ENCODE data around the gene CAPN10.

The CAPN10 gene

GRCh38 chr2:240564561-240565332, 21.8 kb upstream of the CAPN10 start:
- H3K36me3 ChIP-seq (ENCODE audit: insufficient read depth, low read length) = no peaks in the 10 kb centered on the region; the same call in 1 of the 2 replicates
- WGBS = 93% methylated on average over 10 of the region's 10 CpGs
- no peak overlapping the region for H3K9ac ChIP-seq (ENCODE audit: low read depth, low read length)
- H3K4me1 ChIP-seq (ENCODE audit: insufficient read depth, low read length) = peaks cover 19% of the 10 kb centered on the region
- no peak overlapping the region for H3K27ac ChIP-seq (ENCODE audit: low read depth, low read length)
- no peak overlapping the region for H3K4me3 ChIP-seq (ENCODE audit: low read length)
- H3K9me3 ChIP-seq (ENCODE audit: insufficient read depth, low read depth, low read length) = no peaks in the 10 kb centered on the region
- H3K27me3 ChIP-seq (ENCODE audit: insufficient read depth, low read length) = peaks cover 33% of the 10 kb centered on the region

DNA sequence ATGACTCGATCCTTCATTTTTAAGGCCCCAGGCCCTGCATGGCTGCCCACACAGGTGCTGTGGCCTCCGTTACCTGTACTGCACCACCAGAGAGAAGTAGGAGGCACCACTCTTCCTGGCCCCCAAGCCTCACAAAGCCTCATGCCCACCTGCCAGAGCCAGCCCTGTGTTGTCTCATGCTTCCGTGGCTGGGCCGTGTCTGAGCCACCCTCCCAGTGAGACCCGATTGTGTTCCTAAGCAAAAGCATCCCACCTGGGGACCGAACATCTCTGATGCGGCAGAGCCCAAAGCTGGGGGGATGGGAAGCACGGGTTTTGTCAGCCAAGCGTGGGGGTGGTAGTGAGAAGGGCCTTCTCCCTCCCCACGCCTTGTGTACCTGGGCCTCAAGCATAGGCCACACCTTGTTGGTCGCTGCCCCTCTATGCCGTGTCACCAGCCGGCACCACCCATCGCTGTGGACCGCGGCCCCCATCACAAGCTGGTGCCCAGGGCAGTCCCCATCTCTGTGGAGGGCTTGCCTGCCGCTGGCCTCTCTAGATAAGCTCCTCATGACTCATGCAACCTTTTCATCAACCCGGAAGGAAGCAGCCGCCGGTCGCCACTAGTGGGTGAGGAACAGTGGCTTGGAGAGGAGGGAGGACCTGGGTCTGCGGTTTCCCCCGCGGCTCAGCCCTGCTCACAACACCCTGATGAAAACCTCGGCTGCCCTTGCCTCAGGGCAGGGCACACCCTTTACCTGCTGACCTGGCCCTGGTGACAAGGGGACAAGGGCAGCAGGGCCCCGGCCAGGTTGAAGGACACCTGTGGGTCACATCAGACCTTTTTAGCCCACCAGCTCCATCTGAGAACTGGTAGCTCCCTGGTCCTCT, 21.0 kb upstream of the CAPN10 start:
- Histone ChIP-seq H3K27me3 (ENCODE audit: insufficient read depth, low read length) (peaks cover 34% of the 10 kb centered on the region), H3K27ac (ENCODE audit: low read depth, low read length) (peak overlapping the region; percentile 50; the same call in 1 of the 2 replicates), H3K4me3 (ENCODE audit: low read length) (peak overlapping the region; percentile 36; the same call in 1 of the 2 replicates), H3K9ac (ENCODE audit: low read depth, low read length) (no peak overlapping the region), H3K9me3 (ENCODE audit: insufficient read depth, low read depth, low read length) (no peaks in the 10 kb centered on the region), H3K4me1 (ENCODE audit: insufficient read depth, low read length) (peaks cover 16% of the 10 kb centered on the region), H3K36me3 (ENCODE audit: insufficient read depth, low read length) (no peaks in the 10 kb centered on the region; the same call in 1 of the 2 replicates)
- 78% methylated on average over 26 of the region's 26 CpGs for WGBS

- Histone ChIP-seq H3K9ac (ENCODE audit: low read depth, low read length) (no peak overlapping the region), H3K4me3 (ENCODE audit: low read length) (peak overlapping the region; percentile 36; the same call in 1 of the 2 replicates), H3K4me1 (ENCODE audit: insufficient read depth, low read length) (peaks cover 12% of the 10 kb centered on the region), H3K27ac (ENCODE audit: low read depth, low read length) (peak overlapping the region; percentile 50; the same call in 1 of the 2 replicates), H3K27me3 (ENCODE audit: insufficient read depth, low read length) (peaks cover 34% of the 10 kb centered on the region), H3K36me3 (ENCODE audit: insufficient read depth, low read length) (no peaks in the 10 kb centered on the region; the same call in 1 of the 2 replicates), H3K9me3 (ENCODE audit: insufficient read depth, low read depth, low read length) (no peaks in the 10 kb centered on the region)
- WGBS = 18% methylated on average over 53 of the region's 53 CpGs
These were observed 20.1 kb upstream of the CAPN10 start for GRCh38 chr2:240566203-240567136.

DNA sequence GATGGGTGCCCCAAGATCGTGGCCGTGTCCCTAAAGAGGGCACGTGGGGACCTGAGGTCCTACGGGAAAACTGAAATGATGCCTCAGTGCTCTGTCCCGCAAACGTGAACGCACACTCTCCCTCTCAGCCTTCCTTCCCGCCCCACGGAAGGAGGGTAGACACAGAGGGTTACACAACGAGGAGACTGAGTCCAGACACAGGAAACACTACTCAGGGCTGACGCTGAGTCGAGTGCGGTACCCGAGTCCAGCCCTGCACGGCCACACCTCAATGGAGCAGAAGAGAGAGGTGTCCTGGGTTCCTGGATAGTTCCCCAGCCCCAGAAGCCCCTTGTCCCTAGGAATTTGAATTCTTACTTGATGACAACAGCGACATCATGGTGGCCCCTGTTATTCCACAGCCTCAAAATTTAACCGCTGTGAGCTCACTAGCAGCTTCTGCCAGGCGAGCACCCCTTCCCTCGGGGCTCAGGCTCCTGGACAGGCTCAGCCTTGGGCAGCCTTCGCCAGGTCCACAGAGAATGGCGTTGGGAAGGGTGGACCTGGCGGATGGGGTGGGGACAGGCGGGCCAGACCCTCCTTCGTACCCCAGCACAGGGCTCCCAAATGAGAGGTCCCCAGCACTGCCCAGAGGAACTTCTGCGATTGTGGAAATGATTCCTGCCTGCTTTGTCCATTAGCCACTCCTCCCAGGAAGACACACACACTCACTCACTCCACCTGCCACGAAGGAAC, 19.2 kb upstream of the CAPN10 start:
- H3K4me3 ChIP-seq (ENCODE audit: low read length) = peak overlapping the region; percentile 57
- H3K27me3 ChIP-seq (ENCODE audit: insufficient read depth, low read length) = peaks cover 34% of the 10 kb centered on the region
- H3K4me1 ChIP-seq (ENCODE audit: insufficient read depth, low read length) = peaks cover 9% of the 10 kb centered on the region; the same call in 1 of the 2 replicates
- WGBS = 51% methylated on average over 26 of the region's 26 CpGs
- no peaks in the 10 kb centered on the region for H3K9me3 ChIP-seq (ENCODE audit: insufficient read depth, low read depth, low read length)
- H3K27ac ChIP-seq (ENCODE audit: low read depth, low read length) = no peak overlapping the region
- H3K36me3 ChIP-seq (ENCODE audit: insufficient read depth, low read length) = no peaks in the 10 kb centered on the region; the same call in 1 of the 2 replicates
- H3K9ac ChIP-seq (ENCODE audit: low read depth, low read length) = no peak overlapping the region

DNA sequence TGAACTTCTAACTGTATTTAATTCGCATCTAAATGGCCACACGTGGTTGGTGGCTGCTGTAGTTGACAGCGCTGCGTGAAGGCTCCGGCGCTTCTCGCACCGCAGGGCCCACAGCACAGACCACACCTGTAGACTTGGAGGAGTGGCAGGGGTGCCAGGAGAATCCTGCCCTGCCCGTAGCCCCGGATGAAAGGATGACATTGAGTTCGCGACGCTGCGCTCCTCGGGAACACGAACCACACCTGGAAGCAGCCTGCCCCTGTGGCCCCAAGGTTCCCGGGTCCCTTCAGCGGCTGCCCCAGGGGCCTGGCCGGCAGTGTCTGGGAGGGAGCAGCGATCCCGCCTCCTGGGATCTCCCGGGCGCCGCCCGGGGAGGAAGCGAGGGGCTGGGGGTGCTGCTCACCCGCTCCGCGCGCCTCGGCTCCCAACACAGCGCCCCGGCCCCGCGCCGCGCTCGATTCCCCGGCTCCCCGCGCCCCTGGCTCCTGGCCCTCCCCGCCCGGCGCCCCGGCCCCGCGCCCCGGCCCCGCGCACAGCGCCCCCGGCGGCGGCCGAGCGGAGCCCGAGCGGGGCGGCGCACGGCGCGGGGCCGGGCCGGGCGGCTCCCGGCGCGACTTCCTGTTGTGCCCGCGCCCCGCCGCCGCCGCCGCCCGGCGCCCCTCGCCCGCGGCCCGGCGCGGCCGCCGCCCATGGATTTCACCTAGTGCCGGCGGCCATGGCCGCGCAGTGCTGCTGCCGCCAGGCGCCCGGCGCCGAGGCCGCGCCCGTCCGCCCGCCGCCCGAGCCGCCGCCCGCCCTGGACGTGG, 18.5 kb upstream of the CAPN10 start, which contains the start of gene RNPEPL1:
TSS of gene RNPEPL1 (plus strand) at position 613 of the 806 bp plus-strand sequence. CDS start at position 716, 103 bp downstream.
- peaks cover 9% of the 10 kb centered on the region; the same call in 1 of the 2 replicates for H3K4me1 ChIP-seq (ENCODE audit: insufficient read depth, low read length)
- no peak within 1 kb of the TSS for H3K27ac ChIP-seq (ENCODE audit: low read depth, low read length)
- under 1% methylated on average over 106 of the region's 106 CpGs for WGBS
- no peaks in the 10 kb centered on the region for H3K36me3 ChIP-seq (ENCODE audit: insufficient read depth, low read length)
- peak within 1 kb of the TSS; percentile 58 for H3K9ac ChIP-seq (ENCODE audit: low read depth, low read length)
- H3K4me3 ChIP-seq (ENCODE audit: low read length) = peak within 1 kb of the TSS; percentile 57
- no peaks in the 10 kb centered on the region for H3K9me3 ChIP-seq (ENCODE audit: insufficient read depth, low read depth, low read length)
- H3K27me3 ChIP-seq (ENCODE audit: insufficient read depth, low read length) = peaks cover 34% of the 10 kb centered on the region

DNA sequence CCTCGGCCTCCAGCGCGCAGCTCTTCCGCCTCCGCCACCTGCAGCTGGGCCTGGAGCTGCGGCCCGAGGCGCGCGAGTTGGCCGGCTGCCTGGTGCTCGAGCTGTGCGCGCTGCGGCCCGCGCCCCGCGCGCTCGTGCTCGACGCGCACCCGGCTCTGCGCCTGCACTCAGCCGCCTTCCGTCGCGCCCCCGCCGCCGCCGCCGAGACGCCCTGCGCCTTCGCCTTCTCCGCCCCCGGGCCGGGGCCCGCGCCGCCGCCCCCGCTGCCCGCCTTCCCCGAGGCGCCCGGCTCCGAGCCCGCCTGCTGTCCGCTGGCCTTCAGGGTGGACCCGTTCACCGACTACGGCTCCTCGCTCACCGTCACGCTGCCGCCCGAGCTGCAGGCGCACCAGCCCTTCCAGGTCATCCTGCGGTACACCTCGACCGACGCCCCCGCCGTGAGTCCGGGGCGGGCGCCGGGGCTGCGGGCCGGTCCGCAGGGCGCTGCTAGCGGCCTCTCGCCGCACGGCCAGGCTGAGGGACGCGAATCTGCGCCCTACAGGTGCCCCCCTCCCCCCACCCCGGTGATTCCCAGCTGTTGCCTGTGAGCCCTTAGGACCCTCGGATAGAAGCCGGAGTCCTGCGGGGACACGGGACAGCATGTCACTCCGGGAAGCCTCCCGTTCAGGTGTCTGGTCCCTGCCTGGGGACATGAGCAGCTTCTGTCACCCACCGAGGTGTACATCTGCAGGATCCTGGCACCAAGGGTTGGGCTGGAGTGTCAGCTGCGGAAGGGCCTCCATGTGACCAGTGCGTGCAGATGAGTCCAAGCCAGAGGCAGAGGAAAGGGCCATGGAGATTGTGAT, 17.6 kb upstream of the CAPN10 start:
- Histone ChIP-seq H3K4me1 (ENCODE audit: insufficient read depth, low read length) (peaks cover 9% of the 10 kb centered on the region; the same call in 1 of the 2 replicates), H3K36me3 (ENCODE audit: insufficient read depth, low read length) (no peaks in the 10 kb centered on the region), H3K9ac (ENCODE audit: low read depth, low read length) (peak overlapping the region; percentile 58), H3K27ac (ENCODE audit: low read depth, low read length) (no peak overlapping the region), H3K9me3 (ENCODE audit: insufficient read depth, low read depth, low read length) (no peaks in the 10 kb centered on the region), H3K27me3 (ENCODE audit: insufficient read depth, low read length) (peaks cover 34% of the 10 kb centered on the region), H3K4me3 (ENCODE audit: low read length) (peak overlapping the region; percentile 55)
- 4% methylated on average over 93 of the region's 93 CpGs for whole genome bisulfite sequencing

DNA sequence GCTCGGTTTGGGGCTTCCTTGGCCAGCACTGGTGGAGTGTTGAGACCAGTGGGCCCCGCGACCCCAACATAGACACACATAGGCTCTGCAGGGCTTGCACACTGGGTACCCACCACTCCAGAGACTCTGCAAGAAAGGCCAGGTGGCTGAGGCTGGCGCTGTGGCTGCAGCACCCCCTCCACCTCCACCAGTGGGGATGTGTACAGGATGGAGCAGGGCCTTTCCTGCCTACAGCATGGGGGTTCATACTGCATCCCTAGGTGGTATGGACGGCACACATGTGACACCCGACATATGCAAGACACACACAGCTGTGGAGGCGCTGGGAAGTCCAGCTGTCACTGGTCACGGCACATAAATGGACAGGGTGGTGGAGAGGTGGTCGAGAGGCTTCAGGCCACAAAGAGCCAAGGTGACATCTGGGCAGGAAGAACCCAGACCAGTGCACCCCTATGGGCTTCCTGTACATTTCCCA, 17.0 kb upstream of the CAPN10 start:
- Histone ChIP-seq H3K4me3 (ENCODE audit: low read length) (no peak overlapping the region), H3K27ac (ENCODE audit: low read depth, low read length) (no peak overlapping the region), H3K4me1 (ENCODE audit: insufficient read depth, low read length) (peaks cover 9% of the 10 kb centered on the region; the same call in 1 of the 2 replicates), H3K9ac (ENCODE audit: low read depth, low read length) (no peak overlapping the region), H3K36me3 (ENCODE audit: insufficient read depth, low read length) (no peaks in the 10 kb centered on the region), H3K27me3 (ENCODE audit: insufficient read depth, low read length) (peaks cover 34% of the 10 kb centered on the region), H3K9me3 (ENCODE audit: insufficient read depth, low read depth, low read length) (no peaks in the 10 kb centered on the region)
- WGBS = 94% methylated on average over 9 of the region's 9 CpGs

GRCh38 chr2:240569998-240570530, 16.5 kb upstream of the CAPN10 start:
- H3K9me3 ChIP-seq (ENCODE audit: insufficient read depth, low read depth, low read length) = no peaks in the 10 kb centered on the region
- no peak overlapping the region for H3K27ac ChIP-seq (ENCODE audit: low read depth, low read length)
- no peak overlapping the region for H3K4me3 ChIP-seq (ENCODE audit: low read length)
- H3K9ac ChIP-seq (ENCODE audit: low read depth, low read length) = no peak overlapping the region
- H3K4me1 ChIP-seq (ENCODE audit: insufficient read depth, low read length) = peaks cover 9% of the 10 kb centered on the region; the same call in 1 of the 2 replicates
- no peaks in the 10 kb centered on the region for H3K36me3 ChIP-seq (ENCODE audit: insufficient read depth, low read length)
- H3K27me3 ChIP-seq (ENCODE audit: insufficient read depth, low read length) = peaks cover 34% of the 10 kb centered on the region
- WGBS = 94% methylated on average over 15 of the region's 15 CpGs

Measured in HUES64 (cell line).